Measurements from ENCODE around the gene ZNF44. TPM values are rescaled to one million over a fixed set of nuclear protein-coding genes. Genes with fewer than 3 reads are reported as not detected.

The ZNF44 gene
- total RNA-seq, 1 donor from 2014 or later: 7.0 TPM

GRCh38 chr19:12230751-12231733, 63.6 kb downstream of the ZNF44 start:
- Mint-ChIP-seq H3K27ac (ENCODE audit: unreplicated experiment) (no peak overlapping the region), H3K4me3 (ENCODE audit: unreplicated experiment) (peak overlapping the region; percentile 24), H3K9me3 (ENCODE audit: unreplicated experiment) (peaks cover 63% of the 10 kb centered on the region), H3K36me3 (ENCODE audit: low read depth, unreplicated experiment) (peaks cover 54% of the 10 kb centered on the region), H3K27me3 (ENCODE audit: unreplicated experiment) (peaks cover 6% of the 10 kb centered on the region), H3K4me1 (ENCODE audit: unreplicated experiment) (no peaks in the 10 kb centered on the region)
- DNase-seq (ENCODE audit: low spot score): no peak
- TF ChIP-seq CTCF (IDR thresholded peaks at IDR 0.05; ENCODE audit: unreplicated experiment): no peak

GRCh38 chr19:12229990-12230389, 64.7 kb downstream of the ZNF44 start:
- Mint-ChIP-seq H3K27ac (ENCODE audit: unreplicated experiment) (no peak overlapping the region), H3K9me3 (ENCODE audit: unreplicated experiment) (peaks cover 61% of the 10 kb centered on the region), H3K4me3 (ENCODE audit: unreplicated experiment) (no peak overlapping the region), H3K27me3 (ENCODE audit: unreplicated experiment) (peaks cover 6% of the 10 kb centered on the region), H3K4me1 (ENCODE audit: unreplicated experiment) (no peaks in the 10 kb centered on the region), H3K36me3 (ENCODE audit: low read depth, unreplicated experiment) (peaks cover 52% of the 10 kb centered on the region)
- no peak for TF ChIP-seq CTCF (IDR thresholded peaks at IDR 0.05; ENCODE audit: unreplicated experiment)
- no peak for DNase-seq (ENCODE audit: low spot score)

GRCh38 chr19:12224676-12225075, 70.0 kb downstream of the ZNF44 start:
- H3K4me1 Mint-ChIP-seq (ENCODE audit: unreplicated experiment): no peaks in the 10 kb centered on the region
- H3K9me3 Mint-ChIP-seq (ENCODE audit: unreplicated experiment): peaks cover 26% of the 10 kb centered on the region
- H3K27me3 Mint-ChIP-seq (ENCODE audit: unreplicated experiment): peaks cover 1% of the 10 kb centered on the region
- peaks cover 35% of the 10 kb centered on the region for H3K36me3 Mint-ChIP-seq (ENCODE audit: low read depth, unreplicated experiment)
- no peak overlapping the region for H3K4me3 Mint-ChIP-seq (ENCODE audit: unreplicated experiment)
- no peak for TF ChIP-seq CTCF (IDR thresholded peaks at IDR 0.05; ENCODE audit: unreplicated experiment)
- no peak overlapping the region for H3K27ac Mint-ChIP-seq (ENCODE audit: unreplicated experiment)
- DNase-seq (ENCODE audit: low spot score): no peak

- Mint-ChIP-seq H3K36me3 (ENCODE audit: low read depth, unreplicated experiment) (peaks cover 41% of the 10 kb centered on the region), H3K4me3 (ENCODE audit: unreplicated experiment) (no peak overlapping the region), H3K4me1 (ENCODE audit: unreplicated experiment) (no peaks in the 10 kb centered on the region), H3K27me3 (ENCODE audit: unreplicated experiment) (no peaks in the 10 kb centered on the region), H3K27ac (ENCODE audit: unreplicated experiment) (no peak overlapping the region), H3K9me3 (ENCODE audit: unreplicated experiment) (peaks cover 24% of the 10 kb centered on the region)
- no peak for DNase-seq (ENCODE audit: low spot score)
- no peak for TF ChIP-seq CTCF (IDR thresholded peaks at IDR 0.05; ENCODE audit: unreplicated experiment)
These were observed 71.6 kb downstream of the ZNF44 start for GRCh38 chr19:12222980-12223630.

Other genes starting within 250 kb of the ZNF44 start
- gene ZNF878, start 241.9 kb downstream of the ZNF44 start, total RNA-seq (ENCODE audit: unreplicated experiment): not detected
- gene ZNF844, start 230.2 kb downstream of the ZNF44 start, total RNA-seq (ENCODE audit: unreplicated experiment): 0.15 TPM
- gene ZNF20, start 154.5 kb downstream of the ZNF44 start, total RNA-seq (ENCODE audit: unreplicated experiment): 6.2 TPM
- gene ZNF625, start 138.1 kb downstream of the ZNF44 start, total RNA-seq (ENCODE audit: unreplicated experiment): 26.7 TPM
- gene ZNF136, start 131.8 kb downstream of the ZNF44 start, total RNA-seq (ENCODE audit: unreplicated experiment): 12.4 TPM
- 1.2 TPM for gene ZNF563, start 38.8 kb upstream of the ZNF44 start, total RNA-seq (ENCODE audit: unreplicated experiment)
- gene ZNF442, start 70.8 kb upstream of the ZNF44 start, total RNA-seq (ENCODE audit: unreplicated experiment): 4.0 TPM
- gene ZNF799, start 106.4 kb upstream of the ZNF44 start, total RNA-seq (ENCODE audit: unreplicated experiment): 4.9 TPM
- gene ZNF443, start 146.1 kb upstream of the ZNF44 start, total RNA-seq (ENCODE audit: unreplicated experiment): 7.3 TPM
- 6.6 TPM for gene ZNF709, start 189.9 kb upstream of the ZNF44 start, total RNA-seq (ENCODE audit: unreplicated experiment)